PC-9 (cell line): ENCODE data around the gene CTDP1. TPM values are rescaled to one million over a fixed set of nuclear protein-coding genes. Genes with fewer than 3 reads are reported as not detected.

Experiments
- BruUV-seq: library from RNA; stranded (reverse); fragments of 400-500 nt; replicated peaks from 2 replicates; lab custom pipeline; 2021; lab: Mats Ljungman, UMichigan
- CTCF ChIA-PET: fragments of 300-600 bp; sonication (Branson Sonifier 250); formaldehyde crosslinking; loops from one replicate; lab custom pipeline; 2022; ENCODE audit warnings: antibody characterized with exemption; lab: Charles Lee
- POLR2A ChIA-PET: fragments of 300-600 bp; sonication (Branson Sonifier 250); formaldehyde crosslinking; loops from one replicate; lab custom pipeline; 2022; ENCODE audit warnings: antibody characterized with exemption; ENCODE audit not compliant: unreplicated experiment; lab: Charles Lee
- DNase-seq, 2 experiments: peaks; one replicate each; pipeline versions ENCODE4 v3.0.0 to v3.0.0-alpha.2; 2015 to 2022; ENCODE audit warnings: mixed read lengths in 1 of 2
- H2AFZ ChIP-seq: fragments of 200-600 bp; sonication (generic); 2 replicates; pipeline ENCODE4 v1.8.1; 2017; ENCODE audit warnings: antibody characterized with exemption
- H3F3A ChIP-seq: fragments of 200-600 bp; sonication (generic); 2 replicates; pipeline ENCODE4 v1.8.1; 2017; ENCODE audit warnings: antibody characterized with exemption, mild to moderate bottlenecking, low read depth; ENCODE audit not compliant: insufficient read depth
- H3K27ac ChIP-seq: fragments of 200-600 bp; sonication (generic); 2 replicates; pipeline ENCODE4 v1.6.1; 2016; ENCODE audit warnings: mixed run types
- H3K27me3 ChIP-seq: fragments of 200-600 bp; sonication (generic); 2 replicates; pipeline ENCODE4 v1.6.1; 2016; ENCODE audit warnings: low read depth, mixed run types; ENCODE audit not compliant: insufficient read depth
- H3K36me3 ChIP-seq: fragments of 200-600 bp; sonication (generic); 2 replicates; pipeline ENCODE4 v1.6.1; 2016; ENCODE audit warnings: low read depth, mixed run types
- H3K4me1 ChIP-seq: fragments of 200-600 bp; sonication (generic); replicated peaks from 2 replicates; pipeline ENCODE4 v1.6.1; 2016; ENCODE audit warnings: mixed run types; ENCODE audit not compliant: insufficient read depth
- H3K4me2 ChIP-seq: fragments of 200-600 bp; sonication (generic); 2 replicates; pipeline ENCODE4 v1.6.1; 2017; ENCODE audit warnings: mixed run types
- H3K4me3 ChIP-seq: fragments of 200-600 bp; sonication (generic); 2 replicates; pipeline ENCODE4 v1.6.1; 2016; ENCODE audit warnings: mixed run types
- H3K79me2 ChIP-seq: fragments of 200-600 bp; sonication (generic); 2 replicates; pipeline ENCODE4 v1.6.1; 2017; ENCODE audit warnings: low read depth, mixed run types
- H3K9me2 ChIP-seq: fragments of 200-600 bp; sonication (generic); 2 replicates; pipeline ENCODE4 v1.8.1; 2017; ENCODE audit warnings: mild to moderate bottlenecking; ENCODE audit not compliant: insufficient read depth
- H3K9me3 ChIP-seq: fragments of 200-600 bp; sonication (generic); 2 replicates; pipeline ENCODE4 v1.8.1; 2016; ENCODE audit warnings: low read depth; ENCODE audit not compliant: insufficient read depth
- H4K20me1 ChIP-seq: fragments of 200-600 bp; sonication (generic); 2 replicates; pipeline ENCODE4 v1.8.1; 2017; ENCODE audit not compliant: insufficient read depth
- EZH2 ChIP-seq: fragments of 200-600 bp; sonication (generic); IDR thresholded peaks from 2 replicates; pipeline ENCODE4 v1.8.0; 2017; ENCODE audit warnings: antibody characterized with exemption, low read depth
- intact Hi-C: fragments of 100-400 bp; cut with micrococcal nuclease; formaldehyde crosslinking; loops from one replicate; pipeline ENCODE4 v1.10.0; 2022; ENCODE audit not compliant: unreplicated experiment
- total RNA-seq: library from RNA; stranded (reverse); gene quantifications from 2 replicates; pipeline ENCODE4 v1.2.3, GENCODE V29; 2021
- TF ChIP-seq, protein P1 (sequence below): fragments of 200-600 bp; sonication (generic); conservative IDR thresholded peaks from 2 replicates; pipeline ENCODE4 v1.6.1; 2017; ENCODE audit warnings: mixed run types, antibody characterized with exemption, mild to moderate bottlenecking, moderate library complexity

The CTDP1 gene
- total RNA-seq, 1 experiment from 2014 or later = 16.0 TPM

DNA sequence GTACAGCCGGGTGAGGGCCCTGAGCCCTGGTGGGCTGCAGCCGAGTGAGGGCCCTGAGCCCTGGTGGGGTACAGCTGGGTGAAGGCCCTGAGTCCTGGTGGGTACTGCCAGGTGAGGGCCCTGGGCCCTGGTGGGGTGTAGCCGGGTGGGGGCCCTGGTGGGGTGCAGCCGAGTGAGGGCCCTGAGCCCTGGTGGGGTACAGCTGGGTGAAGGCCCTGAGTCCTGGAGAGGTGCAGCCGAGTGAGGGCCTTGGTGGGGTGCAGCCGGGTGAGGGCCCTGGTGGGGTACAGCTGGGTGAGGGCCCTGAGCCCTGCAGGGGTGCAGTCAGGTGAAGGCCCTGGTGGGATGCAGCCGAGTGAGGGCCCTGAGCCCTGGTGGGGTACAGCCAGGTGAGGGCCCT is 37.5 kb downstream of the CTDP1 start:
- intact Hi-C loops = no loop called here
- Histone ChIP-seq H3K27me3 (no peaks in the 10 kb centered on the region), H3F3A (0 out of 2 replicates have a peak, but pooled peaks cover 4% of the 10 kb centered on the region), H3K79me2 (no peaks in the 10 kb centered on the region), H4K20me1 (no peaks in the 10 kb centered on the region; the same call in none of the 2 replicates), H3K9me2 (no peaks in the 10 kb centered on the region), H3K4me1 (no peaks in the 10 kb centered on the region), H2AFZ (no peak overlapping the region), H3K9me3 (no peaks in the 10 kb centered on the region; the same call in 1 of the 2 replicates), H3K36me3 (peaks cover 10% of the 10 kb centered on the region; the same call in 1 of the 2 replicates), H3K27ac (no peak overlapping the region), H3K4me3 (no peak overlapping the region), H3K4me2 (no peak overlapping the region)
- no TSS peak for BruUV-seq
- ChIA-PET POLR2A (no interaction called here), CTCF (no interaction called here)
- TF ChIP-seq, protein P1, sequence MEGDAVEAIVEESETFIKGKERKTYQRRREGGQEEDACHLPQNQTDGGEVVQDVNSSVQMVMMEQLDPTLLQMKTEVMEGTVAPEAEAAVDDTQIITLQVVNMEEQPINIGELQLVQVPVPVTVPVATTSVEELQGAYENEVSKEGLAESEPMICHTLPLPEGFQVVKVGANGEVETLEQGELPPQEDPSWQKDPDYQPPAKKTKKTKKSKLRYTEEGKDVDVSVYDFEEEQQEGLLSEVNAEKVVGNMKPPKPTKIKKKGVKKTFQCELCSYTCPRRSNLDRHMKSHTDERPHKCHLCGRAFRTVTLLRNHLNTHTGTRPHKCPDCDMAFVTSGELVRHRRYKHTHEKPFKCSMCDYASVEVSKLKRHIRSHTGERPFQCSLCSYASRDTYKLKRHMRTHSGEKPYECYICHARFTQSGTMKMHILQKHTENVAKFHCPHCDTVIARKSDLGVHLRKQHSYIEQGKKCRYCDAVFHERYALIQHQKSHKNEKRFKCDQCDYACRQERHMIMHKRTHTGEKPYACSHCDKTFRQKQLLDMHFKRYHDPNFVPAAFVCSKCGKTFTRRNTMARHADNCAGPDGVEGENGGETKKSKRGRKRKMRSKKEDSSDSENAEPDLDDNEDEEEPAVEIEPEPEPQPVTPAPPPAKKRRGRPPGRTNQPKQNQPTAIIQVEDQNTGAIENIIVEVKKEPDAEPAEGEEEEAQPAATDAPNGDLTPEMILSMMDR = no peak
- TF ChIP-seq EZH2 = no peak
- no peak for DNase-seq

DNA sequence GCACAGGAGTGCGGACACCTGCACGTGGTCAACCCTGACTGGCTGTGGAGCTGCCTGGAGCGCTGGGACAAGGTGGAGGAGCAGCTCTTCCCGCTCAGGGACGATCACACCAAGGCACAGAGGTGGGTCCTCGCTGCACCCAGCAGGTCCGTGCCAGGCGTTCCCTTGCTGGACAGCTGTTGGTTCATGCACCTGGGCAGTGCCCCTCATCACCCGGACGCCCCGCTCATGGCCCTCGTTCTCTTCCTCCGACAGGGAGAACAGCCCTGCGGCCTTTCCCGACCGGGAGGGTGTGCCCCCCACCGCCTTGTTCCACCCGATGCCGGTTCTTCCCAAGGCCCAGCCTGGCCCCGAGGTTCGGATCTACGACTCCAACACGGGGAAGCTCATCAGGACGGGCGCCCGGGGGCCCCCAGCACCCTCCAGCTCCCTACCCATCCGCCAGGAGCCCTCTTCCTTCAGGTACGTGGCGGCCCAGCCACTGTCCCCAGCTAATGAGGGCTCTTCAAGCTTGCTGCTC is 38.0 kb downstream of the CTDP1 start:
- no peaks in the 10 kb centered on the region for H3K79me2 ChIP-seq
- no TSS peak for BruUV-seq
- H3K36me3 ChIP-seq = peaks cover 7% of the 10 kb centered on the region; the same call in 1 of the 2 replicates
- CTCF ChIA-PET = no interaction called here
- H3K4me2 ChIP-seq = no peak overlapping the region
- no peaks in the 10 kb centered on the region; the same call in 1 of the 2 replicates for H3K9me3 ChIP-seq
- no peak overlapping the region for H3K27ac ChIP-seq
- H3K9me2 ChIP-seq = no peaks in the 10 kb centered on the region
- 0 out of 2 replicates have a peak, but pooled peaks cover 4% of the 10 kb centered on the region for H3F3A ChIP-seq
- no peak for DNase-seq
- H2AFZ ChIP-seq = no peak overlapping the region
- POLR2A ChIA-PET = no interaction called here
- no peak overlapping the region for H3K4me3 ChIP-seq
- intact Hi-C loops = no loop called here
- H4K20me1 ChIP-seq = no peaks in the 10 kb centered on the region; the same call in none of the 2 replicates
- TF ChIP-seq, protein P1 = no peak
- TF ChIP-seq EZH2 = no peak
- H3K4me1 ChIP-seq = no peaks in the 10 kb centered on the region
- H3K27me3 ChIP-seq = no peaks in the 10 kb centered on the region

DNA sequence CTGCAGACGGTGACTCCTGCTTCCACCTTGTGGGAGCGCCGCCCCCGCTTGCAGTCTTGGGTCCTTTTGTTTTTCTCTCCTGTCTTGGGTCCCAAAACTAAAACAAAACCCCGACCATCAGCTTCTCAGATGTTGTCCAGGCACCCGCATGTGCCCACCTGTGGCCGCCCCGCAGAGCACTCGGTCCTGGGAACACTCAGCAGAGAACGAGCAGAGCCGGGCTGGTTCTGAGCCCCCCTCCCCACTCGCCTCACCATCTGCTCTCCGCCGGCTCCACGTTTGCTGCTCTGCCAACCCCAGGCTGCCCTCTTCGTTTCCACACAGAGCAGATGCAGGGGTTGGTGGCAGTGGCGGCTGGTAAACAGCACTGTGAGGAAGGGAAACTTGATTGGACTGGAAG is 38.5 kb downstream of the CTDP1 start:
- TF ChIP-seq EZH2 = no peak
- TF ChIP-seq, protein P1 = no peak
- ChIA-PET CTCF (no interaction called here), POLR2A (no interaction called here)
- H3F3A ChIP-seq = 0 out of 2 replicates have a peak, but pooled peaks cover 4% of the 10 kb centered on the region
- no peaks in the 10 kb centered on the region for H3K4me1 ChIP-seq
- 0 out of 2 replicates have a peak, but pooled peaks cover 3% of the 10 kb centered on the region for H3K36me3 ChIP-seq
- no peak overlapping the region for H2AFZ ChIP-seq
- BruUV-seq = no TSS peak
- H3K9me3 ChIP-seq = no peaks in the 10 kb centered on the region; the same call in 1 of the 2 replicates
- H3K9me2 ChIP-seq = no peaks in the 10 kb centered on the region
- no peaks in the 10 kb centered on the region; the same call in none of the 2 replicates for H4K20me1 ChIP-seq
- no peak for DNase-seq
- no peak overlapping the region for H3K4me2 ChIP-seq
- H3K27me3 ChIP-seq = no peaks in the 10 kb centered on the region
- intact Hi-C loops = no loop called here
- H3K79me2 ChIP-seq = no peaks in the 10 kb centered on the region
- H3K27ac ChIP-seq = no peak overlapping the region
- no peak overlapping the region for H3K4me3 ChIP-seq
